NCI-H1092 treated with DMSO at 0.1 percent for 48 hours (cell line): ENCODE results near the gene PTPRU.

ENCODE experiments used
- DNase-seq: peaks from one replicate; lab custom pipeline; 2025; lab: John Stamatoyannopoulos, UW

PTPRU gene

GRCh38 chr1:29332204-29332603 is 95.9 kb downstream of the PTPRU start:
- DNase-seq = peak; percentile 22

- DNase-seq = no peak
These were observed 96.7 kb downstream of the PTPRU start for GRCh38 chr1:29333008-29333407.

GRCh38 chr1:29335573-29335972 is 99.3 kb downstream of the PTPRU start:
- DNase-seq = no peak

GRCh38 chr1:29338908-29339575 is 102.7 kb downstream of the PTPRU start:
- DNase-seq = no peak

GRCh38 chr1:29341936-29342335 is 105.6 kb downstream of the PTPRU start:
- no peak for DNase-seq

- DNase-seq = no peak
These were observed 106.0 kb downstream of the PTPRU start for GRCh38 chr1:29342351-29342750.

- DNase-seq = no peak
These were observed 106.7 kb downstream of the PTPRU start for GRCh38 chr1:29342983-29343382.

- no peak for DNase-seq
These were observed 107.2 kb downstream of the PTPRU start for GRCh38 chr1:29343476-29343875.

GRCh38 chr1:29343908-29344307 is 107.6 kb downstream of the PTPRU start:
- no peak for DNase-seq

- no peak for DNase-seq
These were observed 108.0 kb downstream of the PTPRU start for GRCh38 chr1:29344336-29344735.

GRCh38 chr1:29346576-29346975 is 110.3 kb downstream of the PTPRU start:
- no peak for DNase-seq

- DNase-seq = no peak
These were observed 113.7 kb downstream of the PTPRU start for GRCh38 chr1:29349871-29350491.

GRCh38 chr1:29352719-29353420 is 116.5 kb downstream of the PTPRU start:
- DNase-seq = no peak

- DNase-seq = no peak
These were observed 118.3 kb downstream of the PTPRU start for GRCh38 chr1:29354511-29355098.

- no peak for DNase-seq
These were observed 119.1 kb downstream of the PTPRU start for GRCh38 chr1:29355375-29355774.

- no peak for DNase-seq
These were observed 120.3 kb downstream of the PTPRU start for GRCh38 chr1:29356663-29357062.

- DNase-seq = no peak
These were observed 121.1 kb downstream of the PTPRU start for GRCh38 chr1:29357452-29357851.

- DNase-seq = no peak
These were observed 121.9 kb downstream of the PTPRU start for GRCh38 chr1:29358183-29358582.

- DNase-seq = no peak
These were observed 124.4 kb downstream of the PTPRU start for GRCh38 chr1:29360768-29361167.

GRCh38 chr1:29361686-29362085 is 125.4 kb downstream of the PTPRU start:
- no peak for DNase-seq

- DNase-seq = no peak
These were observed 125.8 kb downstream of the PTPRU start for GRCh38 chr1:29362116-29362515.

- no peak for DNase-seq
These were observed 126.4 kb downstream of the PTPRU start for GRCh38 chr1:29362764-29363163.

- DNase-seq = no peak
These were observed 127.2 kb downstream of the PTPRU start for GRCh38 chr1:29363536-29363935.
